ENCODE data around the gene ATP6V0B. TPM values are rescaled to one million over a fixed set of nuclear protein-coding genes. Genes with fewer than 3 reads are reported as not detected.
A peak's percentile ranks its signal among the peaks of the same experiment; 100 is the strongest.

The ATP6V0B gene
- total and polyA plus RNA-seq, 2 experiments from 2014 or later, result 87.5 to 316 TPM

DNA sequence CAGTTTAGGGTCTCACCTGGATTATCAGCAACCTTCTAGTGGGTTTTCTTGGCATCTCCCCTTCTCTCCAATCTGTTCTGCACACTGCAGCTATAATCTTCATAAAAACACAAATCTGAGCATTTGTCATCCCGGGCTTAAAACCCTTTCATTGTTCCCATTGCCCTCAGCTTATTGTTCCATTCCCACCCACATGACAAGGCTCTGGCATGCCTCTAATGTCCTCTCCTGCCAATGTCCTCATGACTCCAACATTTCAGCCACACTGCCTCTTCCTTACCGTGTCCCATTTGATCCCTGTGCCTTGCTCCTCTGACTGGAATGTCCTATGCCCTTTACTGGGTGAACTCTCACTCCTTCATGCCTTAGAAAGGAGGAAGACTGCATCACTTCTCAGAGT is 12.4 kb upstream of the ATP6V0B start:
- Histone ChIP-seq H3K36me3 (peaks cover 17% of the 10 kb centered on the region), H3K27me3 (no peaks in the 10 kb centered on the region), H3K9me3 (ENCODE audit: low read depth) (no peaks in the 10 kb centered on the region), H3K4me3 (no peak overlapping the region), H3K27ac (no peak overlapping the region), H3K4me1 (ENCODE audit: low read depth) (no peaks in the 10 kb centered on the region)
- TF ChIP-seq, protein P1, sequence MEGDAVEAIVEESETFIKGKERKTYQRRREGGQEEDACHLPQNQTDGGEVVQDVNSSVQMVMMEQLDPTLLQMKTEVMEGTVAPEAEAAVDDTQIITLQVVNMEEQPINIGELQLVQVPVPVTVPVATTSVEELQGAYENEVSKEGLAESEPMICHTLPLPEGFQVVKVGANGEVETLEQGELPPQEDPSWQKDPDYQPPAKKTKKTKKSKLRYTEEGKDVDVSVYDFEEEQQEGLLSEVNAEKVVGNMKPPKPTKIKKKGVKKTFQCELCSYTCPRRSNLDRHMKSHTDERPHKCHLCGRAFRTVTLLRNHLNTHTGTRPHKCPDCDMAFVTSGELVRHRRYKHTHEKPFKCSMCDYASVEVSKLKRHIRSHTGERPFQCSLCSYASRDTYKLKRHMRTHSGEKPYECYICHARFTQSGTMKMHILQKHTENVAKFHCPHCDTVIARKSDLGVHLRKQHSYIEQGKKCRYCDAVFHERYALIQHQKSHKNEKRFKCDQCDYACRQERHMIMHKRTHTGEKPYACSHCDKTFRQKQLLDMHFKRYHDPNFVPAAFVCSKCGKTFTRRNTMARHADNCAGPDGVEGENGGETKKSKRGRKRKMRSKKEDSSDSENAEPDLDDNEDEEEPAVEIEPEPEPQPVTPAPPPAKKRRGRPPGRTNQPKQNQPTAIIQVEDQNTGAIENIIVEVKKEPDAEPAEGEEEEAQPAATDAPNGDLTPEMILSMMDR (IDR thresholded peaks at IDR 0.05; ENCODE audit: low read depth, low read length), result no peak
- no peak for DNase-seq (ENCODE audit: low read depth in 1 of 2, low spot score in 1 of 2)

DNA sequence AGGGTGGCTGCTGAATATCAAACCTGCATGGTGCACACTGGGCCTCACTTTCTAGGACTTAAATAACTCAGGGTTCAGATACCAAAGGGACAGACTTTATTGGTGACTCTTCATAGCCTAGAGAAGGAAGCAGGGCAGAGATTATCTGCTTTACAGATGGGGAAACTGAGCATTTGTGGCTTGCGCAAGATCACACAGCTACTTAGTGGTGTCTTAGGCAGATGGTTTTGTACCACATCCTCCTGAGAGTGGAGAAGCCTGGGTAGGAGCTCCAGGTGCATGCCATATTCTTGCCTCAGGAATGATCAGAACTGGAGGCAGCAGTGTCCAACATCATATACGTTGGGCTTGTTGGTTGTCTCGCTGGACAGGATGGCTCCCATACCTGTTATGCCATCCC is 11.8 kb upstream of the ATP6V0B start:
- TF ChIP-seq, protein P1 (IDR thresholded peaks at IDR 0.05; ENCODE audit: low read depth, low read length), result no peak
- no peaks in the 10 kb centered on the region for H3K4me1 ChIP-seq (ENCODE audit: low read depth)
- no peak overlapping the region for H3K27ac ChIP-seq
- peaks cover 13% of the 10 kb centered on the region for H3K36me3 ChIP-seq
- DNase-seq (ENCODE audit: low read depth in 1 of 2, low spot score in 1 of 2), result no peak
- H3K9me3 ChIP-seq (ENCODE audit: low read depth), result no peaks in the 10 kb centered on the region
- no peak overlapping the region for H3K4me3 ChIP-seq
- no peaks in the 10 kb centered on the region for H3K27me3 ChIP-seq

DNA sequence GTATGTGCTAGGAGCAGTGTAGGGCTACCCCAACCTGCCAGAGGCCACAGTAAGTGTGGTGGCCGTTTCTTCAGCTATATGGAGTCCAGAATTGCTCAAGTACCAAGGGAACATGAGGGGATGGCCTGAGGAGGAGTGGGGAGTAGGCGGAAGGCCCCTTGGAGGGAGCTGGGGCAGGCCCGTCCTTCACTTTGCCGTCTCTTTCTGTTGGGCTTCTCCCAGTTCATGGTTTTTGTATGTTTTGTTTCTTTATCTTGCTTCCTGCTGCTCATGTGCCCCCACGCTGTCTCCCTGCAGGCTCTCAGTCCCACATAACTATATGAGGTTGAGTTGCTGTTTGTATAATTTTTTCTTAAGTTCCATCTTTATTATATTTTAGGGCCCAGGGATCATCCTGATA is 10.9 kb upstream of the ATP6V0B start:
- Histone ChIP-seq H3K4me1 (ENCODE audit: low read depth) (no peaks in the 10 kb centered on the region), H3K27me3 (no peaks in the 10 kb centered on the region), H3K36me3 (peaks cover 9% of the 10 kb centered on the region), H3K9me3 (ENCODE audit: low read depth) (no peaks in the 10 kb centered on the region), H3K4me3 (no peak overlapping the region), H3K27ac (no peak overlapping the region)
- no peak for DNase-seq (ENCODE audit: low read depth in 1 of 2, low spot score in 1 of 2)
- TF ChIP-seq, protein P1 (IDR thresholded peaks at IDR 0.05; ENCODE audit: low read depth, low read length), result no peak

DNA sequence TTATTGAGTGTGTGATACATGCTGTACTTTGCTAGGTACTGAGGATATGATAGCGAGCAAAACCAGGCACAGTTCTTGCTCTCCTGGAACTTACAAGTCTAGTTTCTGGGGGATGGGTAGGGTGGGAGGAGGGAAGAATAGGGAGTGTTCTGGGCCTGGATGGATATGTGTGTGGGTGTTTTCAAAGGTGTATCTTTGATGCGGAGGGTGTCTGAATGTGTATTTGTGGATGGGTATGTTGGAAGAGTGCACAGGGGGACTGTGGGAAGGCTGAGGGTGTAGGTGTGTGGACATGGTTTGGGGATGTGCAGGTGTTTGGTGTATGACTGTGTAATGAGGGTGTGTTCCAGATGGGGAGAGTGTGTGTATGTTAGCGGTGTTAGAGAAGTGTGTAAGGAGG is 9.4 kb upstream of the ATP6V0B start:
- Histone ChIP-seq H3K36me3 (peaks cover 4% of the 10 kb centered on the region), H3K27me3 (no peaks in the 10 kb centered on the region)

DNA sequence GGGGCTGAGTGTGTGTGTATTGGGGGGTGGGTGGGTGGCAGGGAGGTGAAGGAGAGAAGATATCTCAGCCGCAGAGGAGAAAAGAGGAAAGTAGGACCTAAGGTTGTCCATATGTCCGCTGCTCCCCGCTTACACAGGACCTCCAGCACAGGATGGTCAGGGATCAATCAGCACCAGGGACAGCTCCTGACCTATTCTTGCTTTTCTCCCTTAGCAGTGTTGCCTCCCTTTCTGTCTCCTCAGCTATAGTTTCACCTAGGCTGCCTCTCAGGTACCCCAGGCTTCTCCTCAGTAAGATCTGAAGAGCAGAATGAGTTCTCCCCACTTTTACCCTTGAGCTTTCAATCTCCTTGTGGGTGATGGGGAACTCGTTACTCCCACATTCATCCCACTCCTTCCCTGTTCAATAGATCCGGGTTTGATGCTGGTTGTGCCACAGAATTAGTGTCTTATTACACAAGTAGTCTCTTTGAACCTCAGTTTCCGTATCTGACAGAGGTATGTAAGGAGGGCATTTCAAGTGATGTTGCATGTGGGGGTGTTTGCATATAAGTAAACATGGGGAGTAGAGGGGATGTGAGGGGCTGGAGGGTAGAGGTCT is 6.3 kb upstream of the ATP6V0B start:
- H3K9me3 ChIP-seq (ENCODE audit: low read depth), result no peaks in the 10 kb centered on the region
- no peaks in the 10 kb centered on the region for H3K27me3 ChIP-seq
- peaks cover 3% of the 10 kb centered on the region for H3K4me1 ChIP-seq (ENCODE audit: low read depth)
- H3K27ac ChIP-seq, result no peak overlapping the region
- no peaks in the 10 kb centered on the region for H3K36me3 ChIP-seq
- no peak overlapping the region for H3K4me3 ChIP-seq
- TF ChIP-seq, protein P1 (IDR thresholded peaks at IDR 0.05; ENCODE audit: low read depth, low read length), result no peak
- peak; percentile 50 to 79 for DNase-seq (ENCODE audit: low read depth in 1 of 2, low spot score in 1 of 2)

More for the DNA sequence above, 9.4 kb upstream of the ATP6V0B start:
- no peak overlapping the region for H3K4me3 ChIP-seq
- no peak for DNase-seq (ENCODE audit: low read depth in 1 of 2, low spot score in 1 of 2)
- H3K27ac ChIP-seq, result no peak overlapping the region
- H3K9me3 ChIP-seq (ENCODE audit: low read depth), result no peaks in the 10 kb centered on the region
- peaks cover under 1% of the 10 kb centered on the region for H3K4me1 ChIP-seq (ENCODE audit: low read depth)
- TF ChIP-seq, protein P1 (IDR thresholded peaks at IDR 0.05; ENCODE audit: low read depth, low read length), result no peak

Measured in cardiac muscle cell (in vitro differentiated cells and primary cell).